Cardiac fibroblast (primary cell): Measurements from ENCODE around the gene GPR55.

Experiments used
- DNase-seq, 2 donors: peaks; one replicate each; pipeline versions ENCODE4 v3.0.0 to v3.0.0-alpha.2; 2010; ENCODE audit warnings: low read depth in 2 of 2
- H3K4me3 ChIP-seq, 2 donors: replicated peaks in 1 of 2; 1 replicate in 1 of 2; 2 replicates in 1 of 2; pipeline ENCODE4 v1.5.1; 2011; ENCODE audit warnings: low read depth in 2 of 2, low read length in 2 of 2, mild to moderate bottlenecking in 2 of 2, moderate library complexity in 1 of 2
- CTCF ChIP-seq: IDR thresholded peaks from one replicate; pipeline ENCODE4 v1.5.1; 2011; ENCODE audit warnings: low read depth, mild to moderate bottlenecking, low read length, inconsistent platforms

GPR55 gene

GRCh38 chr2:230944123-230944653 is 19.1 kb upstream of the GPR55 start:
- no peak for DNase-seq
- TF ChIP-seq CTCF: no peak
- H3K4me3 ChIP-seq: no peak overlapping the region

GRCh38 chr2:230942920-230943896 is 18.2 kb upstream of the GPR55 start:
- TF ChIP-seq CTCF: no peak
- peak in 1 of 2 donors; percentile 21 for DNase-seq
- no peak overlapping the region for H3K4me3 ChIP-seq

- no peak overlapping the region for H3K4me3 ChIP-seq
- no peak for TF ChIP-seq CTCF
- DNase-seq: no peak
Observed at GRCh38 chr2:230942371-230942770, 17.3 kb upstream of the GPR55 start.

- TF ChIP-seq CTCF: no peak
- no peak overlapping the region for H3K4me3 ChIP-seq
- DNase-seq: no peak
Observed at GRCh38 chr2:230941202-230942180, 16.4 kb upstream of the GPR55 start.

- no peak for DNase-seq
- H3K4me3 ChIP-seq: no peak overlapping the region
- no peak for TF ChIP-seq CTCF
Observed at GRCh38 chr2:230940471-230940815, 15.4 kb upstream of the GPR55 start.

GRCh38 chr2:230939691-230940470 is 14.8 kb upstream of the GPR55 start:
- TF ChIP-seq CTCF: no peak
- no peak overlapping the region for H3K4me3 ChIP-seq
- DNase-seq: no peak
